Mesothelial cell of epicardium (in vitro differentiated cells): Measurements from ENCODE around the gene ITPKA. TPM values are rescaled to one million over a fixed set of nuclear protein-coding genes. Genes with fewer than 3 reads are reported as not detected.

ENCODE experiments used
- DNase-seq, 2 experiments: peaks; one replicate each; pipeline ENCODE4 v3.0.0; 2021; ENCODE audit warnings: low spot score in 2 of 2; ENCODE audit not compliant: unreplicated experiment in 2 of 2
- H3K27ac Mint-ChIP-seq: 2 replicates; pipeline ENCODE4 v1.8.0; 2021; ENCODE audit warnings: mixed read lengths
- H3K27me3 Mint-ChIP-seq: 2 replicates; pipeline ENCODE4 v1.8.0; 2021; ENCODE audit warnings: low read depth, mixed read lengths
- H3K36me3 Mint-ChIP-seq: 2 replicates; pipeline ENCODE4 v1.8.0; 2021; ENCODE audit warnings: mixed read lengths
- H3K4me1 Mint-ChIP-seq: 2 replicates; pipeline ENCODE4 v1.8.0; 2021; ENCODE audit warnings: mixed read lengths
- H3K4me3 Mint-ChIP-seq: 2 replicates; pipeline ENCODE4 v1.8.0; 2021; ENCODE audit warnings: mild to moderate bottlenecking, moderate library complexity, mixed read lengths
- H3K9me3 Mint-ChIP-seq: 2 replicates; pipeline ENCODE4 v1.8.0; 2021; ENCODE audit warnings: mixed read lengths
- CTCF ChIP-seq: fragments of 200-600 bp; sonication (generic); IDR thresholded peaks from one replicate; pipeline ENCODE4 v1.5.0; 2021; ENCODE audit warnings: antibody characterized with exemption; ENCODE audit not compliant: unreplicated experiment
- total RNA-seq: library from RNA; stranded (reverse); gene quantifications from 3 replicates; pipeline ENCODE4 v1.2.1, GENCODE V29; 2021

The ITPKA gene
- total RNA-seq, 1 donor from 2014 or later, result 0.80 TPM

- DNase-seq, result no peak
- peaks cover 3% of the 10 kb centered on the region for H3K9me3 Mint-ChIP-seq
- no peak overlapping the region for H3K27ac Mint-ChIP-seq
- peaks cover 7% of the 10 kb centered on the region for H3K27me3 Mint-ChIP-seq
- H3K36me3 Mint-ChIP-seq, result peaks cover 28% of the 10 kb centered on the region
- H3K4me1 Mint-ChIP-seq, result peaks cover 2% of the 10 kb centered on the region
- no peak overlapping the region for H3K4me3 Mint-ChIP-seq
- TF ChIP-seq CTCF, result no peak
Measured at GRCh38 chr15:41486286-41486685, 7.4 kb upstream of the ITPKA start.

GRCh38 chr15:41487381-41487780 lies 6.3 kb upstream of the ITPKA start:
- no peak for DNase-seq
- TF ChIP-seq CTCF, result no peak
- H3K9me3 Mint-ChIP-seq, result peaks cover 3% of the 10 kb centered on the region
- peaks cover 17% of the 10 kb centered on the region for H3K36me3 Mint-ChIP-seq
- no peak overlapping the region for H3K27ac Mint-ChIP-seq
- peaks cover 16% of the 10 kb centered on the region for H3K27me3 Mint-ChIP-seq
- no peak overlapping the region for H3K4me3 Mint-ChIP-seq
- peaks cover 2% of the 10 kb centered on the region for H3K4me1 Mint-ChIP-seq

GRCh38 chr15:41487802-41488201 lies 5.9 kb upstream of the ITPKA start:
- H3K4me1 Mint-ChIP-seq, result peaks cover 6% of the 10 kb centered on the region
- no peak overlapping the region for H3K4me3 Mint-ChIP-seq
- TF ChIP-seq CTCF, result no peak
- DNase-seq, result no peak
- peaks cover 20% of the 10 kb centered on the region for H3K27me3 Mint-ChIP-seq
- H3K36me3 Mint-ChIP-seq, result peaks cover 13% of the 10 kb centered on the region
- H3K27ac Mint-ChIP-seq, result no peak overlapping the region
- H3K9me3 Mint-ChIP-seq, result peaks cover under 1% of the 10 kb centered on the region

GRCh38 chr15:41489641-41490040 lies 4.0 kb upstream of the ITPKA start:
- no peak overlapping the region for H3K4me3 Mint-ChIP-seq
- H3K9me3 Mint-ChIP-seq, result no peaks in the 10 kb centered on the region
- H3K36me3 Mint-ChIP-seq, result no peaks in the 10 kb centered on the region
- no peak overlapping the region for H3K27ac Mint-ChIP-seq
- TF ChIP-seq CTCF, result no peak
- DNase-seq, result no peak
- H3K4me1 Mint-ChIP-seq, result peaks cover 8% of the 10 kb centered on the region
- H3K27me3 Mint-ChIP-seq, result peaks cover 31% of the 10 kb centered on the region

GRCh38 chr15:41490355-41490754 lies 3.3 kb upstream of the ITPKA start:
- TF ChIP-seq CTCF, result no peak
- H3K4me1 Mint-ChIP-seq, result peaks cover 10% of the 10 kb centered on the region
- peaks cover 38% of the 10 kb centered on the region for H3K27me3 Mint-ChIP-seq
- H3K4me3 Mint-ChIP-seq, result no peak overlapping the region
- H3K36me3 Mint-ChIP-seq, result no peaks in the 10 kb centered on the region
- DNase-seq, result no peak
- H3K9me3 Mint-ChIP-seq, result no peaks in the 10 kb centered on the region
- no peak overlapping the region for H3K27ac Mint-ChIP-seq

GRCh38 chr15:41491889-41492288 lies 1.8 kb upstream of the ITPKA start:
- TF ChIP-seq CTCF, result no peak
- no peak overlapping the region for H3K27ac Mint-ChIP-seq
- no peaks in the 10 kb centered on the region for H3K9me3 Mint-ChIP-seq
- DNase-seq, result no peak
- H3K27me3 Mint-ChIP-seq, result peaks cover 52% of the 10 kb centered on the region
- H3K4me3 Mint-ChIP-seq, result no peak overlapping the region
- no peaks in the 10 kb centered on the region for H3K36me3 Mint-ChIP-seq
- peaks cover 10% of the 10 kb centered on the region for H3K4me1 Mint-ChIP-seq
